Spleen (tissue), 7 donors: ENCODE data around the gene GCA.

Source experiments
- CTCF ChIP-seq, 11 experiments: fragments of 200-600 bp in 7 of 11; fragments of 450-650 bp in 4 of 11; sonication (generic) in 4 of 11; IDR thresholded peaks in 8 of 11; conservative IDR thresholded peaks in 3 of 11; 1 replicate in 7 of 11; 2 replicates in 4 of 11; pipeline versions ENCODE4 v1.4.0 to v1.8.0; 2016 to 2021; ENCODE audit warnings: antibody characterized with exemption in 11 of 11, inconsistent platforms in 4 of 11, mild to moderate bottlenecking in 1 of 11
- POLR2A ChIP-seq, 3 donors: fragments of 450-650 bp; IDR thresholded peaks; one replicate each; pipeline ENCODE4 v1.5.1; 2017; ENCODE audit warnings: antibody characterized with exemption in 3 of 3, mild to moderate bottlenecking in 1 of 3
- POLR2AphosphoS5 ChIP-seq, 3 donors: sonication (generic); formaldehyde crosslinking; IDR thresholded peaks; one replicate each; pipeline ENCODE4 v1.5.1; 2017; ENCODE audit warnings: antibody characterized with exemption in 3 of 3
- donor health status: DM: no; HTN: no; CAD: no; lungs with moderate emphysema.
- donor health status: DM: no; HTN: no; CAD: no.
- donor health status: DM: no; HTN: no; CAD: no.

GRCh38 chr2:162343492-162343823 lies 474 bp upstream of the GCA start:
- TF ChIP-seq CTCF (IDR thresholded peaks at IDR 0.05 in 8 of 11, conservative IDR thresholded peaks at IDR 0.05 in 3 of 11) (no peak), POLR2A (IDR thresholded peaks at IDR 0.05) (no peak), POLR2AphosphoS5 (IDR thresholded peaks at IDR 0.05) (no peak)
